GM21367 (cell line): ENCODE results near the gene PKDCC.
"Not testable (repeated sequence)": the region's sequence is repeated elsewhere in the genome, so short reads cannot be mapped to it uniquely, and the experiment has no call there.

ENCODE experiments used
- ATAC-seq: cut with Tn5 transposase; IDR thresholded peaks from one replicate; pipeline ENCODE4 v1.9.1; 2021; ENCODE audit not compliant: unreplicated experiment

Gene PKDCC

DNA sequence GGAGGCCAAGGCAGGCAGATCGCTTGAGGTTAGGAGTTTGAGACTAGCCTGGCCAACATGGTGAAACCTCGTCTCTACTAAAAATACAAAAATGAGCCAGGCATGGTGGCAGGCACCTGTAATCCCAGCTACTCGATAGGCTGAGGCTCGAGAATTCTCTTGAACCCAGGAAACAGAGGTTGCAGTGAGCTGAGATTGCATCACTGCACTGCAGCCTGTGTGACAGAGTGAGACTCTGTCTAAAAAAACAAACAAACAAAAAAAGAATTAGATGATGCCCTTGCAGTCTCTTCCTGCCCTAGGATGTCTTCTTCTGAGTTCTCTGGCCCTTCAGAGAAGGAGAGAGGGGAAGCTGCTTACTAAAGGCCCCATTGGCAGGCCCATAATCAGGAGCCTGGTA, 37.2 kb downstream of the PKDCC start:
- not testable (repeated sequence) for ATAC-seq

DNA sequence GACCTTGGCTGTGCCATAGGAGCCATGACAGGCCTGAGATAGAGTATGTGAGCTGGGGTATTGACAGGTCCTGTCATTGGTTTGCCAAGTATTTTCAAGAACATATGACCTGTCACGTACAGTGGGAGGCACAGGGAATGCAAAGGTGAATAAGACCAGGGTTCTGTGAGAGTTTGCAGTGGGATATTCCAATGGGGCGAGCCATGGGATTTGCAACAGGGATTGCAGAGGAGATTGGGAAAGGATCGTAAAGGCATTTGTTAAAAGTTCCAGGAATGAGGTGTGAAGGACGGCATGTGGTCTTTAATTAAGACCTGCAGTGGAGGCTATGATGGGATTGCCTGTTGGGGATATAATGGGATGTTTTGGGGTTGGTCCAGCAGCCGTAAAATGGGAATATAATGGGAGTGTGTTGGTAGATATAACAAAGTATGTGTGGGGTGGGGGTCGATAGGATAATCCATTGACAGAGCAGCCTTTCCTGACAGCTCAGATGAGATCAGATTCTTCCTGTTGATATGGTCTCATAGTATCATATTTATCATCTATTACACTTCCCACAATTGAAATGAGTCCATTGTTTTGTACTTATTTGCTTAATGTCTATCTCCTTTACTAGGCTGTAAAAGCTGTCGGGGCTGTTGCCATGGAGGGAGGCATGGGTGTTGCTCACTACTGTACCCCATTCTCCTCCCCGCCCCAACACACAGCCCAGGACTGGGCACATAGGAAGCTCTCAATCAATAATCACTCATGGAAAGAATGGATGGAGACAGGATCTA, 38.1 kb downstream of the PKDCC start:
- ATAC-seq: no peak

DNA sequence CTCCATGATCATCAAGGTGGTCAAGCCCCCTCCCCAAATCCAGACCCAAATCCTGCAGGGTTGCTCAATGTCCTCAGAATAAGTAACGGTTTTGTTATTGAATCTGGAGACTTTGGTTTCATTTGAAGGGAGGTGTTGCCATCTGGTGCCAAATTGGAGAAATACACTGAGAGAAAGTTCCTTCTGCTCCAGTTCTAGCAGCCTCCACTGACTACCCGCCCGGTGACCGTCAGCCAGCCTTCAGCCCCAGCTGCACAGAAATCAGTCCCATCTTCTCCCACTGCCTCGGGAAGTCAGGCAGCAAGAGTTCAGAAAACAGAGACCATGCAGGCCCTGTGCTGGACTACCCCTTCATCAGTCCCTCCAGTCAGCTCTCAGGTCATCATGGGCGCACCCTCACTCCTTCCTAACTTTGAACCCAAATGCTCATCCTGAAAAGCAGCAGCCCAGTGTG, 38.7 kb downstream of the PKDCC start:
- no peak for ATAC-seq

DNA sequence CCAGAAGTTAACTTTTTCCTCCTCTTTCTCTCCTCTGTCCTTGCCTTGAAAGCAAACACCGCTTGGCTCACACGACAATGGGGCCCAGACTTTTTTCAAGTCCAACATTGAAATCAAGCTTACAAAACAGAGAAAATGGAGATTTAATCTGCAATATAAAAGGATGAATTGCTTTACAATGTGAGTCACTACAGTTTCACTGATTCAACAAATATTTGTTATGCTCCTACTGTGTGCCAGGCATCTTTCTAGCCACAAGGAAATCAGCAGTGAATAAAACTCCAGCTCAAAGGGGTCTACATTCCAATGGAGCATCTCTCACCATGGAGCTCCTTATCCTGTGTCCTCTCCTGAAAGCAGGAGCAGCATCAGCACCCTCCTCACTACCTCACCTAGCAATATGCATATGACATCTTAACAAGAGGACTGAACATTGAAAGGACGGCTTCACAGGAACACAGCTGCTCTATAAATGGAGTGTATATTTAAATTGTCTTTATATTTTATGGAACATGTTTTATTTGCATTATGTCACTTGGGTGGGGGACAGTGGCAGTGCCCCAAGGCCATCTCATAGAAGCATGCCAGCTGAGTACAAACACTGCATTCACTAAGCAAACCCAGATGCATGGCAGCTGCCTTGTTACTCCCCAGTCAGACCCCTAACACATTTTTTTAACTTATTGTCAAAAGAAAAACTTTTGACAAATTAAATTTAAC, 39.5 kb downstream of the PKDCC start:
- no peak for ATAC-seq

DNA sequence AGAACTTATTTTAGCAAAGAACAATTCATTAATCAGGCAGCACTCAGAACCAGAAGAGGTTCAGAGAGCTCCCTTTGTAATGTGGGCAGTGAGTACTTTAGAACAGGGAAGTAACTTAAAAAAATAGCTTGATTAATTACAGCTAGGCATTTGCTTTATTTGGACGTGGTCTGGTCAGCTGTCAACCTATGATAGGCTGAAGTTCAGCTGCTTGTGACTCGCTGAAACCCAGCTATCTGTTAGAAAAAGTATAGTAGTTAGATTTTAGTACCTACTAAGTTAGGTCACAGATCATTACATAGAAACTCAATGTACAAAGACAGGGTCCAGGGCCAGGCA, 40.0 kb downstream of the PKDCC start:
- ATAC-seq: no peak

DNA sequence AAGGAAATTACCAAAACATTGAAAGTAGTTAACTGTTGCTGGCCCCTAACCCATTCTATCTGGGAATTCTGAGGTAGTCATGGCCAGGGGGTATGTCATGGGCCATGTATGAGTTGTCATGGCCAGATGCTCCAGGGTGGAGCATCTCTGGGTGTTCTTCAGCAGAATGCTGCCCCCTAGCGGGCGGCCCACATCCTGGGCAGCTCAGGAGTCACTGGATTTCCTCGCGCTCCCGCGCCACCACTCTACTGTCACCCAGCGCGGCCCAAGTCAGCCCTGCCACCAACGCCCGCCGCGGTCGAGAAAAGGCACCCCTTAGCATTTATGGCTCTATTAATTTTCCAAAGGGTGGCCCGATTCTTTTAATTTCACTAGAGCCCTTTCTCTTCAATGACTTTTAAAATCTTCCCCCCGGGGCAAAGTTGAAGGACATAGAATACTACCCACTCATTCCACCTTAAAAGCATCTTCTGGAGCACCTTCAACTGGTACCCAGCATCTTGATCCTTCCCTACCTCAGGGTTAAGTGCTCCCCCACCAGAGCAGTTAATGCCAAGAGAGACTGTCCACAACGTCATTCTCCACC, 41.6 kb downstream of the PKDCC start:
- ATAC-seq: peak; percentile 76

DNA sequence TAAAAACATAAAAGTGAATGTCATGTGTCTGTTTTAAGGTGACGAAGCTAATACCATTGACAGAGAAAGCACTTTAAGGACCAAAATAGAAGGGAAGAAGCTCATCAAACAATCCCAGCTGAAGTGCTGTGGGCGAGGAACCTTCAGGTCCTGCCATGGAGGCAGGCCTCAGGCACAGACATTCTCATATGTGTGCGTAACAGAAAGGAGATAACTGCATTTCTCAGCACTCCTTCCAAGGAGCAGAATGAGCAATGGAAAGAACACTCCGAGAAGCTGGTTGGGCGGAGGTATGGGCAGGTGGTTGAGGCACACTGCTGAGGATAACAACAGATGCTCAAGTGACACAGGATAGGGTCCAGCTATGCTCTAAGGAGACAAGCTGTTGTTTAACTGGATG, 42.4 kb downstream of the PKDCC start:
- ATAC-seq: no peak

DNA sequence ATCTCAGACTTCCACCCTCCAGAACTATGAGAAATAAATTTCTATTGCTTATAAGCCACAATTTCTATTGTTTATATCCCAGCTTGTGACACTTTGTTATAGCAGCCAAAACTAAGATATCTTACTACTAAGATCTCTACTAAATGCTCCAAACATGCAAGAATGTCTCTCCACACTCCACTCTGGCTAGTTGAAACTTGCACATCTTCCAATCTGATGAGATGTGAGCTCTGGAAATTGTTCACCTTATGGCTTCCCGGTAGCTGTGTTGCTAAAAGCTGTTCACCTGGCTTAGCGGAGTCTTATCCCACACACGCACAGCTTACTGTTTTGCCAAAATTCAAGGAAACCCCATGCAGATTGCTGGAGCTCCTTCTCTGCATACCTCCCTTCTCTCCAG, 43.9 kb downstream of the PKDCC start:
- no peak for ATAC-seq

DNA sequence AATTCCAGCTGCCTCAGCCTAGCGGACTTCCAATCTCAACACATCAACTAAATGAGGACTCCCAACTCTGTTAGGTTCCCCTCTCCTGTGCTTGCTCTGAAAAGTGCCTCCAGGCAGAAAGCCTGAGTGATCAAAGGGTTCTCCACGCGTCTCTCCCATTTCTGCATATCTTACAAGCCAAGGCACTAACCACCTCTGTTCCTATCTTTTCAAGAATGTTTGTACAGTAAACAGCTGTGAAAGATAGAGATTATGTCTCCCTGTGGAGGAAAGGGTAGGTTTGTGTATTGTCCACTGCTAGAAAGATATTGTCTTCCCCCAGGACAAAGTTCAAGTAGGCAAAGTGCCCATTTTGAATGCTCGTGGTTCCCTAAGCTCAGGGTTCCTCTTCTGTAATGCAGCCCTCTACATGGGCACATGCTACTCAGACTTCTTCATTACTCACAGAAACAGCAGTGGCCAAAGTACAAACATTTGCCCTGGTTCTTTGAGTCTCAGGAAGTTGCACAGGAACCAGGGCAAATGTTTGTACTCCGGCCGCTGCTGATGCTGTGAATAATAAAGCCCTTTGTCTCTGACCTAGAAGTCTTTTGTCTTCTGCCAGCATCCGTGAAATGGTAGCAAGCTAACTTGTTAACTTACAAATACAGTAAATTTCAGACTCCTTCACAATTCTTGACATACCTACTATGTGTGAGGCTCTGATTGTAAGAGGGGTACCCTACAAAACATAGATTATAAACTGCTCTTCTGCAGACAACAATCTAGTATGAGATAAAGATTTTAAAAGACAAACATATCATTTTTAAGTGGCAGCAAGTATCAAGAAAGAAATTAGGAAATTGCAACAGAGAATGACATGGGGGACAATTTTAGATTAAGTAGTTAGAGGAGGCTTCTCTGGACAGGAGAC, 44.5 kb downstream of the PKDCC start:
- ATAC-seq: no peak

DNA sequence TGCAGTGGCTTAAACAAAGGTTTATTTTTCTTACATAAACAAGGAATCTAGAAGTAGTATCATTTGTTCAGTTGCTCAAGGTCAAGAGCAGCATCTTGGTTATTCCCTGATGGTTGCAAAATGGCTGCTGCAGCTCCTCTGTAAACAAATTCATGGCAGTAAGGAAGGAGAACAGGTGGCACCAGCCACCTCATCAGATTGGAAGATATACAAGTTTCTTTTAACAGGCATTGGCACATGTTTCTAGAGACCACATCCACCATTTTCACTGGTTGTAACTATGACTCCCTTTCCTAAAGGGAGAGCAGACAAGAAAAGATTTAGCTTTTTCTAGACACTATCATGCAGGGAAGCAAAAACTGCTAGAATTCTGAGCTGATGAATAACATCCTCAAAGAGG, 46.3 kb downstream of the PKDCC start:
- no peak for ATAC-seq

DNA sequence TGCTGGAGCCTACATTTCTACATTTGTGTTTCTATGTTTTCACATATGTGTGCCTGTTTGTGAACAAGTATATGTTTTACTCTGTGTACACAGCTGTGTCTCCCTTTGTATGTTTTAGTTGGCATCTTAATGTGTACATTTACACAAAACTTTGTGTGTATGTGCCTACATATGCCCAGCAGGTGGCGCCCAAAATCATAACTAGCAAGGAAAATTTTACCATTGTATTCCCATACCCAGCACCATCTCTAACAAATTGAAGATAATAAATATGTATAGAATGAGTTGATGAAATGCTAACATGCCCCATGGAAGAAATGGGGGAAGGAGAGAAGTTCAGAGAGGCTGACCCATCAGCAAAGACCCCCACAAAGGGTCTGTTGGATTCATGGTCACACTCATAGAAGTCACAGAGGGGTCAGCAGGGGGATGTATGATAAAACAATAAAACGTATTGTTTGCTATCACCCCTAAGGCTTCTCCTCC, 48.1 kb downstream of the PKDCC start:
- no peak for ATAC-seq

DNA sequence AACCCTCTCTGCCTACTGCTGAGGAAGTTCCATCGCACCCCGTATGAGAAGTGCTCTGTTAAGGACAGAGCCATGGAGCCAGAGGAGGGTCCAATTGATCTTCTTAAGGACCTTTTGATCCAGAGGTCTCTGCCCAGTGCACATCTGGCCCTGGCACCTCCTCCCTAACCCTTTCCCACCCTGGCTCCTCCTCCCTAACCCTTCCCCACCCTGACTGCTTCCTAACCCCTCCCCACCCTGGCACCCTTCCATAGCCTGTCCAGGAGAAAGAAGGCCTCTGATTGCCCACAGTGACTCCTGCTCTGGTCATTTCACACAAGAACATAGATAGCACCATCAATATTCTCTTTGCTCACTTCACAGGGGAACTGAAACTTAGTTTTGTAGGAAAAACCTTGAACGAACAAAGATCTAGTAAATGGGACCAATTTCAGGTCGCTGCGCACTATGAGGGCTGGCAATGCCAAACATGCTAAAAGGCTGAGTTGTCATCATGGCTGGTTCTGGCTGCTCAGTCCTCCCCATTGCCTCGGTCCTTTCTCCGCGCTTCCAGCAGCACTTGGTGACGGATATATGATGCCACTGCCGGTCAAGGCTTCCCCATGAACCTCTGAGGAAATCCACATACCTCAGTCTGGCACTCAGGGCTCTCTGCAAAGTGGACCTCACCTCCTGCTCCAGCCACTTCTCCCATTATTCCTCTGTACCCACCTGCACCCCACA, 49.2 kb downstream of the PKDCC start:
- ATAC-seq: no peak

DNA sequence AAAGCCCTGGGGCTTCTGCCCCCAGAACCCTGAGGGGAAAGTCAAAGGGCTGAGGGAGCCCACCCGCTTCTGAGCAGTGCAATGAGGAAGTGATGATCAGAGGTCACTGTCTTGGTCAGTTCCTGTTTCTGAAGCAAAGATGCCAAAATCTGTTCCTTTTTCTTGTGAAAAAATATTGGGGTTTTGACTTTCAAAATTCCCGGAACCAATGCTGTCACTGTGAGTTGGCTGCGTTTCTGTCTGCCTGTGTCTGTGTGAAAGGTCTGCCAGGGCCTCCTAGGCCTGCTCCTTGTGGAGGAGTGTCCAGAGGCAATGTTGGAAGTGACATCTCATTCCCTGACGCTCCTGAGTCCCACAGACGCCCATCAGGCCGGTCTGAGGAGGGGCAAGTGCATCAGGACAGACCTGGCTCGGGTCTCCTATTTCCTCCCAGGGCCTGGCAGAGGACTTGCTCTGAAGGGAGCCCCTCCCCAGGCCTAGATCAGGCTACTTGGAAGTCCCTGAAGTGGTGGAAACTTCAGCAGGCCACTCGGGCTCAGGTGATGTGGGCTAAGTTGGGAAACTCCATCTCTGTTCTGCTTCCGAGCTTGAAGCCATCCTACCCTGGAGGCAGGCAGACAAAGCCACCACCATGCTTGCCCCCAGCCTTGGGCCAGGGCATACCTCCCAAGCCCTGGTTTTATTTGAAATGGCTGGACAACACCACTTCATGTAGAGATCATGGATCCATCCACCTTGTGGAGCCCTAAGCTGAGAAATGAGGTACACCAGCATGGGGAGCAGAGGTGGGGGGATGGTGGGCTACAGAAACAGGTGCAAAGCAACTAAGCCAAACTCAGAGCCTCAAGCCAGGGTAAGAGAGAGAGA, 51.0 kb downstream of the PKDCC start:
- no peak for ATAC-seq

DNA sequence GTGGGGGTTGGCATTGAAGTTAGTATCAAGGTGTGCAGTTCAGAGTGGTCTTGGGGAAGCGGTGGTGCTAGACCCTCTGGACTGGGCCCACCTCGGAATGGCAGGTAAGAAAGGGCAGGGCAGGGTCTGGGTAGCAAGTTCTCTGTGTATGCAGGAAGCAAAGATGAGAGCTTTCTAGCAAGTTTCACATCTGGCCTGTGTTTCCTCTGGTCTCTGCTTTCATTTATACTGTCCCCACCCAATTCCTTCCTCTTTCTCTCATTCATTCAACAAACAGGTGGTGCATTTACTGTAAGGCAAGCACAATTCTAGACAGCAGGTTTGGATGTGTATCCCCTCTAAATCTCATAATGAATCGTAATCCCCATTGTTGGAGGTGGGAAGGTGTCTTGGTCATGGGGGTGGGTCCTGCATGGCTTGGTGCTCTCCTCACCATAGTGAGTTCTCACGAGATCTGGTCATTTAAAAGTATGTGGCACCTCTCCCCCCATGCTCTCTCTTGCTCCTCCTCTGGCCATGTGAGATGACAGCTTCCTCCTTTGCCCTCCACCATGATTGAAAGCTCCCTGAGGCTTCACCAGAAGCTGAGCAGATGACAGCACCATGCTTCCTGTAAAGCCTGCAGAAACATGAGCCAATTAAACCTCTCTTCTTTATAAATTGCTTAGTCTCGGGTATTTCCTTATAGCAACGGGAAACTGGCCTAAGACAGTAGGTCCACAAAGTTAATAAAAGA, 51.8 kb downstream of the PKDCC start:
- ATAC-seq: no peak

DNA sequence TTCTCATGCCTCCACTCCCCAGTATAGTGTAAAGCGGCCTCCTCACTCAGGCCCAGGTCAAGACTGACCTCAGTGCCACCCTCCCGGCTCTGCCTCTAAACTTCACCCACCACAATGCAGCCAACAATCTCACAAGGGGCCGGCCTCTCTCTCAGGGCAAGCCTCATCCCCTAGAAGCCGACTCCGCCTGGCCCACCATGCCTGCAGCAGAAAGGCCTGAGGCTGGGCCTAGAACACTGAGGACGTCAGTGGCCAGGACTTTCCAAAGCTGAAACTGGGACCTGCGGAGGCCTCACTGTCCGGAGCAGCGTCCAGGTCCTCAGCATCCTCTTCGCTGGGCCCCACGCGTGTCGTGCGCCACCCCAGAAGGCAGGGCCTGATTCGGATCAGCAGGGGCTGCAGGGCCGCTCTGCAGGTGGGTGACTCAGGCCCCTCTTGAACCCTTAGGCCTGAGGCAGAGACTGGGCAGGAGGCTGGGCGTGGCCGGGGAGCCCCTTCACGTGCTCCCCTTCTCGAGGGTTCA, 52.9 kb downstream of the PKDCC start:
- no peak for ATAC-seq

DNA sequence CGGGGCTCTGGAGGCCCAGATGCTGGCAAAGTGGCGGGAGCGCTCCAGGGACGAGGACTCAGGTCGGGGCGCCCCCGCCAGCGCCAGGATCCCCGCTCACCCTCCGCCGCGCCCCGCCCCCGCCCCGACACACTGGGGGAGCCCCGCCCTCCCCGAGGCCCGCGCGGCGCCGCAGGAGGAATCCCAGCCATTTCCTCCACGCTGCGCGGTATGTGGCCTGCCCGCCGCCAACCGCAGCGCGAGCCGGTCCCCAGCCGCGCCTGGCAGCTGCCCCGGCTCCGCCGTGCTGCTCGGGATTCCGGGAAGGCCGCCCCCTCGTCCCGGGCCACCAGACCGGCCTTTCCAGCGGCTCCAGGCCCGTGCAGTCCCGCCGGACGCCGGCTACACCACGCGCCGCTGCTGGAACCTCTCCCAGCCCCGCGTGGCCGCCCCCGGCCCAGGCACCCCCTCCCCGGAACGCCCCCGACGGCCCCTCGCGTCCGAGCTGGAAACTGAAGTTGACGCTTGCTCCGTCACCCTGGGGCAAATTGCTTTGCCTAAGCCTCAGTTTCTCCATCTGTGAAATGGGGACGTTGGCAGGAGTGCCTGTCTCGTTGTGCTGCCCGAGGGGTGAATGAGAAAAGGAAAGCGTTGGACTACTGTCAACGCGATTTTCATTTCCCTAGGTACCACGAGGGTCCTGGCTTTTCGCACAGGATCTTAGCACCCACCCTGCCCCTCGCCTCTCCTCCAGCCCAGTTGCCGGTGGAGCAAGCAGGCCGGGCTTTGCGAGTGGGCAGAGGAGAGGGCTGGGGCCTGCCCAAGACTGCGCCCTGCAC, 53.6 kb downstream of the PKDCC start:
- no peak for ATAC-seq

DNA sequence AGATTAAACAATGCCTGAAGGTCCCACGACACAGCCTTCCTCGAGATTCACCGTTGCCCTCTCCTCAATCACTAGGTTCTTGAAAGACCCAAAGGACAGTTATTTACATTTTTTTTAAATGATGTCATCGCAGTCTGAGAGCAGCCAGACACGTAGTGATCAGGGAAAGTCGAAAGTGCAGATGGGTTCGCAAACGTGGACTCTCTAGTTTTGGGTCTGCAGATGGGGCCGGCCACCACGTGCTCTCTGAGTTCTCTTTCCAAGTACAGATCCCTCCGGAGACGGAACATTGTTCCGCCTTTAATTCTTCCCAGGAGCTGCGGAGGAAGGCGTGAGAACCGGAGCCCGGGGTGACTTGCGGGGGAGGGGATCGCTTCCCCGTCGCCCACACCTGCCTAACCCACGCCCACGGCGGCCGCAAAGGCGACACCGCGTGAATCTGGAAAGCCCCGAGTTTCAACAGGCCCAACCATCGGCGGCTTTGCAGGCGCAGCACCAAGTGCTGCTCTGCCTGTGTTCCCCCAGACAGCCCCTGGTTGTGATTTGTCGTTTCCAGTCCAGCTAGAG, 54.3 kb downstream of the PKDCC start:
- peak; percentile 38 for ATAC-seq
